Measurements from ENCODE around the gene ANKRD6.

ANKRD6 gene

DNA sequence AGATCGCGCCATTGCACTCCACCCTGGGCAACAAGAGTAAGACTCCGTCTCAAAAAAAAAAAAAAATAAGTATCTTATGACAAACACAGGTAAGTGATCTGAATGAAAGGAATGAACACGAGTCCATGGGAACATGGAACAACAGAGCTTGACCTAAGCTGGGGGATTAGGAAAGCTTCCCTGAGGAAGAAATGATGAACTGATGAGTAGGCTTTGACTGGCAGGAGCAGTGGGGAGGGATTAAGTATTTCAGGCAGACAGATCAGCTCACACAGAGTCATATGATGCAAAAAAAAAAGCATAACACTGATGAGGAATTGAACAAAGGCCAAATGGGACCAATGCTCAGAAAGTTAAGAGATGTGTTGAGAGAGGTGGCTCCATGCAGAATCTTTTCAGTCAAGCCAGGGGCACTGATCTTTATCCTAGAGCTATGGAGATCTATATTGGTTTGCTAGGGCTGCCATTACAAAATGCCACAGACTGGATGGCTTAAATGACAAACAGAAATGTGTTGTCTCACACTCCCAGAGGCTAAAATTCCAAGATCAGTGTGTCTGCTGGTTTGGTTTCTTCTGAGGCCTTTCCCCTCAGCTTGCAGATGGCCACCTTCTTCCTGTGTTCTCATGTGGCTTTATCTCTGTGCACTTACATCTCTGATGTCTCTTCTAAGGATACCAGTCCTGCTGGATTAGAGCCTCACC, 85.6 kb downstream of the ANKRD6 start:
- no peak for DNase-seq

DNA sequence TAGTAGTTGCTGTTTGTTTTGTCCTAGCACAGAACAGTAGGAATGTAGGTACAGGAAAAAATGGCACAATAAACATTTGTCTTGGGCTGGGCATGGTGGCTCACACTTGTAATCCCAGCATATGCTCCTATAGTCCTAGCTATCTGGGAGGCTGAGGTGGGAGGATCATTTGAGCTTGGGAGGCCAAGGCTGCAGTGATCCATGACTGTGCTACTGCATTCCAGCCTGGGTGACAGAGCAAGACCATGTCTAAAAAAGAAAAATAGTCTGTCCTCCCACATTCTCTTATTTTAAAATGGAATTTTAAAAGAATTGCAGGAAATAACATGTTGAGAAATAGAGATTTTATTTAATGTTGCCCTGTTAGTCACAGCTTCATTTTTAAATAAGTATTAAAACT, 87.8 kb downstream of the ANKRD6 start:
- no peak for DNase-seq

DNA sequence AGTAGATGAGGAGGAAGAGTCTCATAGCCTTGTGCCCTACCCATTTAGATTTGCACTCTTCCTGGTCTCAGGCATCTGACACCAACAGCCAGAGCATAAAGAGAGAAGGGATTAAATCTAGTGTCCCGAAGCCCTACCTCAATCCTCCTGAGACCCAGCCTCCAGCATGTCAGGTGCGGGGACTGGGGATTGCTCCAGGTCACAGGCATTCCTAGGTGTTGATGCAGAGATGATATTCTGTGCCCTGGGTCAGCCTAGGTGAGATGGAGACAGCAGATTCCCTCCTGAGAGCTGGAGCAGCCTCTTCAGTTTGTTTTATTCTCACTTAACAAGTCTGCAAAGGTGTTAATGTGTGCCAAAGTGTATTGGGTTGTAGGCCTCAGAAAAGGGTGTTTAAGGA, 89.8 kb downstream of the ANKRD6 start:
- DNase-seq = no peak

DNA sequence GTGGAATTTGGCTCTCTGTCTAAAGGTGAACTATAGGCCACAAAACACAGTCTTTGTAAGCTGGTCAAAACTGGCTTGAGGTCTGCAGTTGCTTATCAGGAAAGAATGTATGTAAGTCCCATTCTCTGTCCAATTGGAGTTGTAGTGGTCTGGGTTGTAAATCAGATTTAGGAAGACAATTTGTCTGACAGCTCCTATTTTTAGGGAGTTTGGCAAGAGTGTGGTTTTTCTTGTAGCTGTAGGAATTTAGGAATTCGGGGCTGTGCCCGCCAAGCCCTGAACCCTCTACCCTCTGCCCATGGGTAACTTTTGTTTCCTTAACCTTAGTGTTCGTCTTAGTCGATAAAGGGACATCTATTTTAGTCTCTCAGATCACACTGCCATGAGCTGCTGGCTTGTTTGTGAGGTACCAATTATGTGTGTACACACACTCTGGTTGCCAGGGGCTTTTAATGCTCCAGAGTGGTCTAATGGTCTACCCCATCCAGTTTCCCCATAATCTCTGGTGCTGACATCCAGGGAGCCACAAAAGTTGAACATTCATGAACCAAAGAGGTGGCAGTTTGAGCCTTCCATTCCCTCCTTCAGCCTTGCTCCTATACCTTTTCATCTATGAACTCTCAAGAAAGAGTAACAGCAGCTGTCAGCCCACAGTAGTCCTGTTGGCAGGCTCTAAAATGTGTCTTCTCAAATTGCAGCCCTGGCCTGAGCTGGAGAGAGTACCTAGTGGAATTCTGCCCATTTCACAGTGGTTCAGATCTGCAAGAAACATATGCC, 93.0 kb downstream of the ANKRD6 start:
- no peak for DNase-seq

DNA sequence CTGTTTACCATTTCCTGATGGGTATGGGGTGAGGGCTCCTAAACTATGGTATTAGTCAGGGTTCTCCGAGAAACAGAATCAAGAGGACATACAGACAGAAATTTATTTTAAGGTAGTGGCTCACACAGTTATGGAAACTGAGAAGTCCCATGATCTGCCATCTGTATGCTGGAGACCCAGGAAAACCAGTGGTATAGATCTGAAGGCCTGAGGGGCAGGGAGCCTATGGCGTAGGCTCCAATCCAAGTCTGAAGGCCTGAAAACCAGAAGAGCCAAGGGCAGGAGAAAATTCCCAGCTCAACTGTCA, 93.6 kb downstream of the ANKRD6 start:
- DNase-seq = no peak

DNA sequence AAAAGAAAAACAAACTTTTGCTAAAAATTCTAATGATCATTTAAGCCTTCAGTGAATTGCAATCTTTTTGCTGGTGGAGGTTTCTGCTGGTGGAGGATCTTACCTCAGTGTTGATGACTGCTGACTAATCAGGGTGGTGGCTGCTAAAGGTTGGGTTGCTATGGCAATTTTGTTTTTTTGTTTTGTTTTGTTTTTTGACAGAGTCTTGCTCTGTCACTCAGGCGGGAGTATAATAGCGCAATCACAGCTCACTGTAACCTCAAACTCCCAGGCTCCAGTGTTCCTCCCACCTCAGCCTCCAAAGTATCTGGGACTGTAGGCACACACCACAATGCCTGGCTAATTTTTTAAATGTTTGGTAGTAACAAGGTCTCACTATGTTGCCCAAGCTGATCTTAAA, 94.7 kb downstream of the ANKRD6 start:
- DNase-seq = no peak

DNA sequence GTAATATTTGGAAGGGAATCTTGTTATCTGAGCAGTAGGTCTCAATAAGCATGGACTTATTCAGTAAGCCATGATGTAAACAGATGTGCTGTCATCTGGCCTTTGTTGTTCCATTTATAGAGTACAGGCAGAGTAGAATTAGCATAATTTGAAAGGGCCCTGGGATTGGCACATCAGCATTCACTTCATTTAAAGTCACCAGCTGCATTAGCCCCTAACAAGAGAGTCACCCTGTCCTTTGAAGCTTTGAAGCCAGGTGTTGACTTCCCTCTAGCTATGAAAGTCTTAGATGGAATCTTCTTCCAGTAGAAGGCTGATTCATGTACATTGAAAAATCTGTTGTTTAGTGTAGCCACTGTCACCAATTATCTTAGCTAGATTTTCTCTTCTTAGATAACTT, 95.9 kb downstream of the ANKRD6 start:
- no peak for DNase-seq

DNA sequence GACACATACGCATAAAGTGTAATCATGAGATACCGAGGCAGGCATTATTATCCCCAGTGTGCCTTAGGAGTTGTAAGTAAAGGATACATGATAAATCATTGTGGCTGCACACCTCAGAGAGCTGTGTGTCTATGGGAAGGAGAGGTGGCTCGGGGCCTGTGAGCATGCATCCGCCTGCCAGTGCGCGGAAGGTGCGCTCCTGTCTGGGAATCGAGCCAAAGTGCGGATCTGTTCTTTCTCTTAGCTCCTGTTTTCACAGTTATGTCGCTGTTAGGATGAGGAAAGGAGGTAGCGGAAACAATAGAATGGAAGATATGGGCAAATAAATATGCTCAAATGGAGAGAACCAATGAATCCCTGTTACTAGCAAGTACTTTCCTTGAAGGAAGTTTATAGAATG, 98.0 kb downstream of the ANKRD6 start:
- no peak for DNase-seq

DNA sequence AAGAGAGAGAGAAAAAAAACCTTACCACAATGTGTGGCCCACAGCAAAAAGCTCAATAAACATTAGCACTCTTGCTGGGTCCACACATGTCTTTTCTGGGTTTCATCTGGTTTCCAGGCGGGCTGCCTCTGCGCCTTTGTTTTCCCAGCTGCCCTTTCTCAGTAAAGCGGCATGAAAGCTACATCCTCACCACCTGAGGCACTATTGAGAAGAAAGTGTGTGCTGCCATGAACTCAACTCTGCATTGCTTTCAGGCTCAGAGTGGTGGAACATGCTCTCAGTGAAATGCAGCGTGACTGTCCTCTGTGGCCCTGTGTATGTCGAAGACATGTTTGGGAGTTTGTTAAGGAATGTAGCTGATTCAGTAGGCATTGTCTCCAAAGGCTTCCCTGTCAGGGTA, 103.3 kb downstream of the ANKRD6 start:
- DNase-seq = no peak

DNA sequence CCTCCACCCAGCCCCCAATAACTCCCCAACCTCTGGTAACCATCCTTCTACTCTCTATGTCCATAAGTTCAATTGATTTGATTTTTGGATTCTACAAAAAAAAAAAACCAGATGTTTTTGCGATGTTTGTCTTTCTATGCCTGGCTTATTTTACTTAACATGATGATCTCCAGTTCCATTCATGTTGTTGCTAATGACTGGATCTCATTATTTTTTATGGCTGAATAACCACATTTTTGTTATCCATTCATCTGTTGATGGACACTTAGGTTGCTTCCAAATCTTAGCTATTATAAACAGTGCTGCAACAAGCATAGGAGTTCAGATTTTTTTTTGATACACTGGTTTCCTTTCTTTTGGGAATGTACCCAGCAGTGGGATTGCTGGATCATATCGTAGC, 106.8 kb downstream of the ANKRD6 start:
- no peak for DNase-seq

DNA sequence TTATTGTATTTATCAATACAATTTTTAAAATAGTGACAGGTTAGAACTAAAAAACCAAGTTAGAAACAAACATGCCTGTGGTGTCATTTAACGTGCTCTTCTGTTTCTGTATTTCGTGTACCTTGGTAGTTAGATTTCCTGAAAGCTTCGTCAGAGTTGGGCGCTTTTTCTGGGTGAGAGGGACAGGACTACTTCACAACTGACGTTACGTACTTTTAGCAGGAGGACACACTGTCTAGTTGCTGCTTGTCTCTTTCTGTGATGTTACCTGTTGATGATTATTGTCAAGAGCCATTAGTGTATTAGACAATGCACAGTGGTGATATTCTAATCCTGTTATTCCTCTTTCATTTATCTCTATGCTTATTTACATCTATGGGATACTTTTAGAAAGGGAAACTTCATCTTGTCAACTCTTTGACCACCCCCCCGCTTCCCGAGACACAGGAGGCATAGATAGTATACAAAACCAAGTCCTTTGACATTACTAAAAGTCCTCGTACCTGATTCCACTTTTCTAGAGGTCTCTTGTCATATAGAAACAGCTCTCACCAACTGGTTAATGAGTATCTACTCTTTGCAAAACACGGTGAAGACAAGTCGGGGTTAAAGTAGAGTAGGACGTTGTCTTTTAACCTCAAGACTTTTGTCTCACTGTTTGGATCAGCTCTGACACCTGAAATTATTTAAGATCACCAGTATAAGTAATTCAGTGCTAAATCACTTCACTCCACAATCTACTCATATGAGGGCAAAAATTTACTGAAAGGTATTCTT, 109.3 kb downstream of the ANKRD6 start:
- DNase-seq = no peak

DNA sequence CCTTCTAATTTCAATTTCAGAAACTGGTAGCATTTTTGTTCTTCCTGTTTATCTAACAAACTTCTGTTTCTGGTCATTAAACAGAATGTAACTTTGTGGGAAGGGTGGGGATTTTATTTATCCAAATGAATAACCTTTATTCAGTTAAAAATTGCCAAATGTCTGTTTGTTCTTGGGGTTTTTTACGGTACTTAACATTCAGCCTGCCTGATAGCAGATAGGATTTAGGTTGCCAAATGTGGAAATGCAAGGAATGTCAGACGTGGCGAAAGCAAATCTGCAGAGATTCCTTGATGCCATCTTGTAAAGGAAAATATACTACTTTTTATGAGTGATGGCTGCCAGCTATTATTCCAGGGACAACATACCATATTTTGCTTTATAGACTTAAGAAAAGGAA, 109.9 kb downstream of the ANKRD6 start:
- DNase-seq = no peak

DNA sequence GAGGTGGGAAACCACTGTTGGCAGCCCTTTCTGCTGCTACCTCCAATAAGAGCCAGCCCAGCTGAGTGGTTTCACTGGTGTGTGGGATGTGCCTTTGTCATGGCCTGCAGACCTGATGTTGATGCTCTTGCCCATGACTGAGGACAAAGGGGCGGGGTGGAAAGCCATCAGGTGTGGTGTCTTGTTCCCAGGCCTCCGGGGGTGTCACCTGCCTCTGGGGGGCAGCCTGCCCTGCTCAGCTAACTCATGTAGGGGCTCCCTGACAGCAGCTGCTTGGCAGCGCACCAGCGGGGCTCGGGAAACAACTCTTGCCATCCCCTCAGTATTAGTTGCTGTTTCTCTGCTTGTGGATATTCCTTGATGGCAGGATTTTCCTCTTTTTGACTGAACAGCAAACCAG, 114.3 kb downstream of the ANKRD6 start:
- no peak for DNase-seq

DNA sequence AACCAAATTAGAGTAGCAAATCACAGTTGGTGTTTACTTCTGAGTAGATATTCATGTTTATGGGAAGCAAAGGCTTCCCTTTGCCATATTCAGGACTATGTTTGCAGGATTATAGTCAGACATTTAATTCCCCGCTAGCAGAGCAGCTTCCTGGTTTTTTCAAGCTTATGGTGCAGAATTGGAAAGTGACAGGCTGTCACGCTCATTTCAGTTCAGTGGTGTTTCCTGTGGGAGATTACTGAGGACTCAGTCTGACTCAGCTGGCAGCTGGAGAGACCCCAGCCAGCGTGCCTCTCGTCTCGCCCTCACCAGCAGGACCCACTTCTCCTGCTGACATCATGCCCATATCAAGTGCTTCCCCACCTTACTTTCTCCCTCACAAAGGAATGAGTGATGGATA, 120.5 kb downstream of the ANKRD6 start:
- no peak for DNase-seq

DNA sequence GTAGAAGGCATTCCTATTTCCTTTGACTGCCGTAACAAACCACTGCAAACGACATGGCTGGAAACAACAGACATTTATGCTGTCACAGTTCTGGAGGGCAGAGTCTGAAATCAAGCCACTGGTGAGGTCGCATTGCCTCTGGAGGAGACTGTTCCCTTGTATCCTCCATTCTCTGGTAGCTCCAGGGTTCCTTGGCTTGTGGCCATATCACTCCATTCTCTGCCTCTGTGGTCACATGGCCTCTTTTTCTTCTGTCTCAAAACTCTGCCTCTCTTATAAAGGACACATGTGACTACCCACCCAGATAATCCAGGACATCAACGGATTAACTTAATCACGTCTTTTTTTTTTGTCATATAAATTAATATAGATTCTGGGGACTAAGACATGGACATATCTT, 121.2 kb downstream of the ANKRD6 start:
- DNase-seq = no peak

DNA sequence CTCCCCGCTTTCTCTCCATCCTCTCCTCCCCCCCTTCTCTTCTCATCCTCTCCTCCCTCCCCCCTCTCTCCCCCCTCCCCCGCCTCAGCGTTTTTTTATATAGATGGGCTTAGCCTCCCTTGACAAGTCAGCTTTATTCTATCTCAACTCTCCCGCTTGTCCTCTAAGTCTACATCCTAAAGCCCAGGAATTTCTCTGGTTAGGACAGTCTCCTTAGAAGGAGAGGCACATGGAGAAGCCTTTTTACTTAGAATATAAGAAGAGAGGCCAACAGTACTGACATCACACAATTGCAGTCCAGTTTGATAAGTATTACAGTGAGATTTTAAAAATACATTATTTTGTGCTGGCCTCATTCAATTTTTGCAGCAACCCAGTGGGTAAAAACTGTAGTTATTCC, 122.1 kb downstream of the ANKRD6 start:
- DNase-seq = no peak

DNA sequence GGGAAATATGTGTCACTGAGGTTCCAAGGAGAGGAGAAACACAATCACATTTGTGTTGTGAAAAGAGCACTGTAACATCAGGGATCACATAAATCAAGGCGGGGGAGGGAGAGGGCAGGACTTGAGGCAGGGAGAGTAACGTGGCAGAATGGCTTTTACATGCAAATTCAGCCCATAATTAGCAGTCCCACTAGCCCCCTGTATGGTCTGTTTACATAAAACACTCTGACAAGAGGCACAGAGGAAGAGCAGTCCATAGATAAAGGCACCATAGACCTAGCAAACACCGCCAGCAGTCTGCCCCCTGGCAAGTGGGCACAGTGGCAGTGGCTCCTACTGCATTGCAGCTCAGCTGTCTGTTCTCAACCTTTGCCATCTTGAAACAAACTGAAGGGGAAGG, 122.9 kb downstream of the ANKRD6 start:
- no peak for DNase-seq

DNA sequence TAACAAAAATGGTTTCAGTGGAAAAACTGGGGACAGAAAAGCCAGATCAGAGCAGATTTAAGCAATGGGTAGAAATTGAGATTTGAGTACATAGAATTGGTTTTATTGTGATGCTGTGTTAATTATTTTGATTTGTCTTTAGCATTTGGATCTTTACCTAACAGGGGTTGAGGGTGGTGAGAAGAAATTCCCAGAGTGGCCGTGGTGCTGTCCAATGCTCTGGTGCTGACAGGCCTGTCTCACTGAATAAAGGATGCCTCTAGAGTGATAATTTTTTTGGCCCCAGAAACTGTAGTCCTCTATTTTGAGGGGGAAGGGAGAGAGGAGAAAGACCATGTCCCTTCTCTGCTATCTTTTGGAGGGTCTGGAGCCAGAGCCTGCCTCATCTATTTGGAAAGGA, 126.5 kb downstream of the ANKRD6 start:
- DNase-seq = no peak

DNA sequence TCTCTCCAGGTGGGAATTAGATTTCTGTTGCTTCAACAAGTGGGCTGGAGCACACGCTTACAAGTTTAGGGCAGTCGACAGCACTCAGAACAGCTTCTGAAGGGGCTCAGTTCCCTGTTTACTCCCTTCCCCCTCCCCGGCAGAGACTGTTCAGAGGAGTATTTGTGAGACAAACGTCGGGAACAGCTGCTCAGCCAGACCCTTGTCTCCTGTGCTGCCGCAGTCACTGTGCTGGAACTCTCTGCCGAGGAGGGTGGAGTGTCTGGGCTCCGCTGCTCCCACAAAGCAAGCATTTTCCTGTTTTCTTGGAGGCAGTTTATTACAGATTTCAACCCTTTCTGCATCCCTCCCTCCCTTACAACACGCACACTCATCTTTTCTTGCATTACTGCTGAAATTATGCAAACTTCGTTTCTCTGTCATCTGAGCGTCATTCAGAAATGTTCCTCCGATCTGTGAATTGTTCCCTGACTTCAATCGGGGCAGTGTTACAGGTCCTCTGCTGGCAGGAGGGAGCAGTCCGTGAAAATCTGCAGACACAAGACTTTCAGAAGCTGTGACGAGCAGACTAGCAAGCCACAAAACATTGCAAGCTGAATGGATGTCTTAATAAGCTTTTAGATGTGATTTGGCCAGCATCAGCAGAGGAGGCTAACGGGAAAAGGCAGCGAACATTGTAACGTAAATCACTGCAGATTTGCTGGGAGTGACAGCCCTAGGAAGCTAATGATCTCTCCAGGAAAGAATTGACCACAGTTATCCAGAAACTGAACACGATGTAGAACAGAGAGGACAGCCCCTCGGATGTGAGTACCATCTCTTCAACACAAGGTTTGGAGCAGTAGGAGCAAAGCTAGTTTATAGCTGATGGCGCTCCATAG, 129.4 kb downstream of the ANKRD6 start:
- DNase-seq = no peak

DNA sequence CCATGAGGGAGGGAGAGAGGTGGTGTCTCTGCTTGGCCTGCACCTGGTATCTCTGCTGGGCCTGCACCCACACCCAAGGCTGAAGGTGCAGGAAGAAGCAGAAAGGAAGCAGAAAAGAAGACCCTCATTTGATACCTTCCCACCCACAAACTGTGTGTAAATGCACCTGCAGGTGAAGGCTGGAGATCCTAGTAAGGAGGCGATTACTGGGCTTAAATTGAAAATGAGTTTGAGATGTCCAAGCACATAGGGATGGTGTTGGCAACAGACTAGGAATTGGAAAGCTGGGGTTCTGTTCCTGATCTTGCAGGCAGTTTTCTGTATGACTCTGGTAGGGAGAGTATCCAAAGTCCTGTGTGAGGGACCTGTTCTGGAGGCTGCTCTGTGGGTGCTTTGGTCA, 130.9 kb downstream of the ANKRD6 start:
- no peak for DNase-seq

DNA sequence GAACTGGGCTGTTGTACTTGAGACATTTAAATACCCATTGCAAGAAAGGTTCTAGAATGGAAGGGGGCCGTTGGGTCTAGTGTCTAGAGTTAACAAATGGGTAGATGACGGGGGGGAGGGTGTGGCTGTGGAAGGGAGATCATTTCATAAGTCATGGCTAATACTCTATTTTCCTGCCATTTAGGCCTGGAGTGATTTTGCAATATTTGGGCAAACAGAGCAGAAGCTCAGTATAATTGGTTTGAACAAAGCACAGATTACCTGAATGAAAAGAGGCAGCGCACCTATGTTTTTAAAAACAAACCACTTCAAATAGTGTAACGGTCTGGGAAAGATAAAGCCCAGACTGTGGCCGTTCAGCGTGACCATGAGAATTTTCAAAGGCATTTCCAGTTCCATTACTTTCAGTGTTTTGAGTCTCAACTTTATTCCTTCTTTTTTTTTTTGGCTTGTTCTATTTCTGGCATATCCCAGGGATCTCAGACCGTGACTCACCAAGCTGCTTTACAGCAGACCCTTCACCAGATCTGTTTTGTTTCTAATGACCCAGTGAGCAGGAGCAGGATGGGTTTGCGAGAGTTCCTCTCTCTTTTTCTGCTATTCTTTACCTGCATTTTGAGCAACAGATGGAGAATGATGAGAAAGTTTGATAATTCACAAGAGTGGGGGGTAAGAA, 131.9 kb downstream of the ANKRD6 start:
- no peak for DNase-seq

DNA sequence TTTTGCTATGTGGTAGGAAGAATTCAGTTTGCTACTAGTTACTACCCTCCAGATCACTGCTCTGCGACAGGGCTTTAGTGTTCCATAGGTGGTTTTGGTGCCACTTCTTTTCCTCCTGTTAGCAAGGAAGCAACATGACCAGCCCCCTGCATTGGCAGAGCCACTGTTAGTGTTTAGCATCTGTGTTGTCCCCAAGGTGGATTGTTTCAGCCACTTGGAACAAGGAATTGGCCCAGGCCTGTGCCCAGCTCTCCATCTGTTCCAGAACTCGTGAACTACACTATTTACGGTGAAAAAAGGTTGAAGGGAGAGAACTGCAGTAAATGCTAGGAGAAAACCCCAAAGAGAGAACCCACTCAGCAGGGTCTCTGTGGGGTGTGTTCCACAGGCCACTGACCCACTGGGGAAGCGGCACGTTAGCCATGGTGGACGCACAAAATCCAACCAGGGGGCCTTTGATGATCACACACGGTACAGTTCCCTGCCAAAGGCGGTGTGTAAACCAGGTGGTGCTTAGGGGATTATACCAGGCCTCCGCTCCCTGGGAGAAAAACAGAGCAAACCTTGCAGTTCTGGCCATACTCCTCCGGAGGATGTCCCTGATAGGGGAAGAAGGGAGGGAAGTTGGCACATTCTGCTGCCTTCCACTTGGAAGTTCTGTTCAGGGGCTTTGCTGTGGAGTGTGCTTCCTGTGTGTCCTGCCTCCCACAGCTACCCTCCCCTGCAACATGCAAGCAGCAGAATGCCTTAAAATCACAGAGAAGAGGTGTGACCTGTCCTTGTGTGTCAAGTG, 133.3 kb downstream of the ANKRD6 start:
- DNase-seq = no peak
